Gastrocnemius medialis (tissue), 4 donors: ENCODE measurements around the gene MED13L.

Source experiments
- POLR2A ChIP-seq, 2 donors: fragments of 450-650 bp; IDR thresholded peaks; one replicate each; pipeline ENCODE4 v1.6.1; 2017; ENCODE audit warnings: antibody characterized with exemption in 2 of 2, mild to moderate bottlenecking in 2 of 2, moderate library complexity in 2 of 2
- TF ChIP-seq, protein P1 (sequence below), 5 experiments: fragments of 450-650 bp in 3 of 5; fragments of 200-600 bp in 2 of 5; sonication (generic) in 2 of 5; IDR thresholded peaks in 4 of 5; conservative IDR thresholded peaks in 1 of 5; 1 replicate in 4 of 5; 2 replicates in 1 of 5; pipeline ENCODE4 v1.5.1; 2016 to 2019; ENCODE audit warnings: antibody characterized with exemption in 5 of 5, mild to moderate bottlenecking in 3 of 5, moderate library complexity in 3 of 5

DNA sequence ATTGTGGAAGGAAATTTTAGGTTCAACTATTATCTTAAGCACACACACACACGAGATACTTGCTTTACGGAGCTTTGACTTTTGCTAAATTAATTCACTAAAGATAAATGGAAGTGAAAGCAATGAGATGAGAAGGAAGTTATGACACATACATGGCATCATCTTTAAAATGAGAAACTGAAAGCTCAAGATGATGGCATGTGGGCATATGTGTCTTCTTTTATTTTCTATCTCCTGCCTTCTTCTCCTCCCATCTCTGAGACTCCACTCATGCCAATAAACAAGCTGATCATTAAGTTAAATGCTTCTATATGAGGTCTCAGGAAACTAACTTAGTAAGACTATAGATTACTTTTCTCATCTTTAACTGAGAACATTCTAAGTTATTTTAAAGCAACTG is 216.7 kb downstream of the MED13L start:
- TF ChIP-seq POLR2A (IDR thresholded peaks at IDR 0.05), result no peak
- TF ChIP-seq, protein P1, sequence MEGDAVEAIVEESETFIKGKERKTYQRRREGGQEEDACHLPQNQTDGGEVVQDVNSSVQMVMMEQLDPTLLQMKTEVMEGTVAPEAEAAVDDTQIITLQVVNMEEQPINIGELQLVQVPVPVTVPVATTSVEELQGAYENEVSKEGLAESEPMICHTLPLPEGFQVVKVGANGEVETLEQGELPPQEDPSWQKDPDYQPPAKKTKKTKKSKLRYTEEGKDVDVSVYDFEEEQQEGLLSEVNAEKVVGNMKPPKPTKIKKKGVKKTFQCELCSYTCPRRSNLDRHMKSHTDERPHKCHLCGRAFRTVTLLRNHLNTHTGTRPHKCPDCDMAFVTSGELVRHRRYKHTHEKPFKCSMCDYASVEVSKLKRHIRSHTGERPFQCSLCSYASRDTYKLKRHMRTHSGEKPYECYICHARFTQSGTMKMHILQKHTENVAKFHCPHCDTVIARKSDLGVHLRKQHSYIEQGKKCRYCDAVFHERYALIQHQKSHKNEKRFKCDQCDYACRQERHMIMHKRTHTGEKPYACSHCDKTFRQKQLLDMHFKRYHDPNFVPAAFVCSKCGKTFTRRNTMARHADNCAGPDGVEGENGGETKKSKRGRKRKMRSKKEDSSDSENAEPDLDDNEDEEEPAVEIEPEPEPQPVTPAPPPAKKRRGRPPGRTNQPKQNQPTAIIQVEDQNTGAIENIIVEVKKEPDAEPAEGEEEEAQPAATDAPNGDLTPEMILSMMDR (IDR thresholded peaks at IDR 0.05 in 4 of 5, conservative IDR thresholded peaks at IDR 0.05 in 1 of 5), result no peak
